ENCODE measurements around the gene AGBL4.

The AGBL4 gene

GRCh38 chr1:49190138-49190537, 833.6 kb downstream of the AGBL4 start:
- Histone ChIP-seq H2AK5ac (ENCODE audit: low read length, severe bottlenecking) (no peak overlapping the region), H3K4me2 (ENCODE audit: low read length, poor library complexity, severe bottlenecking) (no peak overlapping the region), H3K79me1 (replicated peaks; ENCODE audit: low read length, poor library complexity, severe bottlenecking) (no peaks in the 10 kb centered on the region), H2BK120ac (ENCODE audit: low read depth, low read length) (no peak overlapping the region), H2BK12ac (ENCODE audit: low read length in 2 of 2) (no peak overlapping the region), H3K14ac (ENCODE audit: low read length in 2 of 2) (no peak overlapping the region), H2BK15ac (ENCODE audit: low read depth, poor library complexity, severe bottlenecking) (no peak overlapping the region), H4K91ac (ENCODE audit: low read length) (no peak overlapping the region), H3K4ac (ENCODE audit: low read depth in 1 of 2, low read length in 2 of 2) (no peak overlapping the region), H3K4me1 (ENCODE audit: control insufficient read depth, insufficient read depth, low read depth, low read length) (no peaks in the 10 kb centered on the region), H3K4me3 (ENCODE audit: insufficient read depth in 1 of 2, low read depth in 1 of 2, low read length in 2 of 2) (no peak overlapping the region), H4K8ac (ENCODE audit: low read length) (no peak overlapping the region), H2BK5ac (ENCODE audit: low read depth, low read length, poor library complexity, severe bottlenecking) (no peak overlapping the region), H3K36me3 (ENCODE audit: control insufficient read depth in 1 of 2, insufficient read depth in 2 of 2, low read depth in 1 of 2, low read length in 2 of 2) (no peaks in the 10 kb centered on the region), H3K27ac (ENCODE audit: low read length, poor library complexity, severe bottlenecking) (no peak overlapping the region), H3K9ac (ENCODE audit: low read length) (no peak overlapping the region), H3K27me3 (ENCODE audit: control insufficient read depth in 1 of 2, insufficient read depth in 1 of 2, low read length in 2 of 2) (no peaks in the 10 kb centered on the region), H3K23ac (ENCODE audit: low read length in 2 of 2) (no peak overlapping the region), H2AFZ (ENCODE audit: low read depth, low read length) (no peak overlapping the region), H3K18ac (ENCODE audit: low read depth in 1 of 2, low read length in 2 of 2) (no peak overlapping the region), H3K9me3 (ENCODE audit: control insufficient read depth, low read length) (peaks cover 23% of the 10 kb centered on the region)
- no peak for DNase-seq
- WGBS, result 39% methylated on average over 1 of the region's 1 CpG

- Histone ChIP-seq H2BK5ac (ENCODE audit: low read depth, low read length, poor library complexity, severe bottlenecking) (no peak overlapping the region), H4K91ac (ENCODE audit: low read length) (no peak overlapping the region), H2BK120ac (ENCODE audit: low read depth, low read length) (no peak overlapping the region), H2AFZ (ENCODE audit: low read depth, low read length) (no peak overlapping the region), H3K4me2 (ENCODE audit: low read length, poor library complexity, severe bottlenecking) (no peak overlapping the region), H3K14ac (ENCODE audit: low read length in 2 of 2) (no peak overlapping the region), H2BK12ac (ENCODE audit: low read length in 2 of 2) (no peak overlapping the region), H4K8ac (ENCODE audit: low read length) (no peak overlapping the region), H3K79me1 (replicated peaks; ENCODE audit: low read length, poor library complexity, severe bottlenecking) (no peaks in the 10 kb centered on the region), H3K23ac (ENCODE audit: low read length in 2 of 2) (no peak overlapping the region), H3K4me1 (ENCODE audit: control insufficient read depth, insufficient read depth, low read depth, low read length) (no peaks in the 10 kb centered on the region), H2BK15ac (ENCODE audit: low read depth, poor library complexity, severe bottlenecking) (no peak overlapping the region), H3K18ac (ENCODE audit: low read depth in 1 of 2, low read length in 2 of 2) (no peak overlapping the region), H3K27ac (ENCODE audit: low read length, poor library complexity, severe bottlenecking) (no peak overlapping the region), H3K27me3 (ENCODE audit: control insufficient read depth in 1 of 2, insufficient read depth in 1 of 2, low read length in 2 of 2) (no peaks in the 10 kb centered on the region), H3K4ac (ENCODE audit: low read depth in 1 of 2, low read length in 2 of 2) (no peak overlapping the region), H3K9ac (ENCODE audit: low read length) (no peak overlapping the region), H3K4me3 (ENCODE audit: insufficient read depth in 1 of 2, low read depth in 1 of 2, low read length in 2 of 2) (no peak overlapping the region), H3K36me3 (ENCODE audit: control insufficient read depth in 1 of 2, insufficient read depth in 2 of 2, low read depth in 1 of 2, low read length in 2 of 2) (no peaks in the 10 kb centered on the region), H3K9me3 (ENCODE audit: control insufficient read depth, low read length) (peaks cover 9% of the 10 kb centered on the region), H2AK5ac (ENCODE audit: low read length, severe bottlenecking) (no peak overlapping the region)
- DNase-seq, result no peak
- 90% methylated on average over 2 of the region's 3 CpGs for WGBS
These were observed 836.7 kb downstream of the AGBL4 start for GRCh38 chr1:49187056-49187455.

GRCh38 chr1:49185450-49185980, 838.2 kb downstream of the AGBL4 start:
- Histone ChIP-seq H4K91ac (ENCODE audit: low read length) (no peak overlapping the region), H3K4me3 (ENCODE audit: insufficient read depth in 1 of 2, low read depth in 1 of 2, low read length in 2 of 2) (no peak overlapping the region), H4K8ac (ENCODE audit: low read length) (no peak overlapping the region), H3K14ac (ENCODE audit: low read length in 2 of 2) (no peak overlapping the region), H3K9me3 (ENCODE audit: control insufficient read depth, low read length) (no peaks in the 10 kb centered on the region), H3K18ac (ENCODE audit: low read depth in 1 of 2, low read length in 2 of 2) (no peak overlapping the region), H3K36me3 (ENCODE audit: control insufficient read depth in 1 of 2, insufficient read depth in 2 of 2, low read depth in 1 of 2, low read length in 2 of 2) (no peaks in the 10 kb centered on the region), H3K4me1 (ENCODE audit: control insufficient read depth, insufficient read depth, low read depth, low read length) (no peaks in the 10 kb centered on the region), H2AK5ac (ENCODE audit: low read length, severe bottlenecking) (no peak overlapping the region), H2BK5ac (ENCODE audit: low read depth, low read length, poor library complexity, severe bottlenecking) (no peak overlapping the region), H2BK12ac (ENCODE audit: low read length in 2 of 2) (no peak overlapping the region), H3K23ac (ENCODE audit: low read length in 2 of 2) (no peak overlapping the region), H3K27ac (ENCODE audit: low read length, poor library complexity, severe bottlenecking) (no peak overlapping the region), H2BK15ac (ENCODE audit: low read depth, poor library complexity, severe bottlenecking) (no peak overlapping the region), H2AFZ (ENCODE audit: low read depth, low read length) (no peak overlapping the region), H3K27me3 (ENCODE audit: control insufficient read depth in 1 of 2, insufficient read depth in 1 of 2, low read length in 2 of 2) (no peaks in the 10 kb centered on the region), H2BK120ac (ENCODE audit: low read depth, low read length) (no peak overlapping the region), H3K79me1 (replicated peaks; ENCODE audit: low read length, poor library complexity, severe bottlenecking) (no peaks in the 10 kb centered on the region), H3K4ac (ENCODE audit: low read depth in 1 of 2, low read length in 2 of 2) (no peak overlapping the region), H3K9ac (ENCODE audit: low read length) (no peak overlapping the region), H3K4me2 (ENCODE audit: low read length, poor library complexity, severe bottlenecking) (no peak overlapping the region)
- no peak for DNase-seq
- 64% methylated on average over 4 of the region's 4 CpGs for WGBS

- no peak overlapping the region for H3K4ac ChIP-seq (ENCODE audit: low read depth in 1 of 2, low read length in 2 of 2)
- H2BK12ac ChIP-seq (ENCODE audit: low read length in 2 of 2), result no peak overlapping the region
- DNase-seq, result no peak
- H3K14ac ChIP-seq (ENCODE audit: low read length in 2 of 2), result no peak overlapping the region
- H3K4me2 ChIP-seq (ENCODE audit: low read length, poor library complexity, severe bottlenecking), result no peak overlapping the region
- H3K9me3 ChIP-seq (ENCODE audit: control insufficient read depth, low read length), result no peaks in the 10 kb centered on the region
- H3K4me3 ChIP-seq (ENCODE audit: insufficient read depth in 1 of 2, low read depth in 1 of 2, low read length in 2 of 2), result no peak overlapping the region
- H3K9ac ChIP-seq (ENCODE audit: low read length), result no peak overlapping the region
- H3K23ac ChIP-seq (ENCODE audit: low read length in 2 of 2), result no peak overlapping the region
- H3K27me3 ChIP-seq (ENCODE audit: control insufficient read depth in 1 of 2, insufficient read depth in 1 of 2, low read length in 2 of 2), result no peaks in the 10 kb centered on the region
- H4K8ac ChIP-seq (ENCODE audit: low read length), result no peak overlapping the region
- H3K18ac ChIP-seq (ENCODE audit: low read depth in 1 of 2, low read length in 2 of 2), result no peak overlapping the region
- no peak overlapping the region for H2BK120ac ChIP-seq (ENCODE audit: low read depth, low read length)
- H3K27ac ChIP-seq (ENCODE audit: low read length, poor library complexity, severe bottlenecking), result no peak overlapping the region
- H3K36me3 ChIP-seq (ENCODE audit: control insufficient read depth in 1 of 2, insufficient read depth in 2 of 2, low read depth in 1 of 2, low read length in 2 of 2), result no peaks in the 10 kb centered on the region
- no peak overlapping the region for H2BK15ac ChIP-seq (ENCODE audit: low read depth, poor library complexity, severe bottlenecking)
- no peak overlapping the region for H2AFZ ChIP-seq (ENCODE audit: low read depth, low read length)
- no peak overlapping the region for H4K91ac ChIP-seq (ENCODE audit: low read length)
- no peak overlapping the region for H2AK5ac ChIP-seq (ENCODE audit: low read length, severe bottlenecking)
- H2BK5ac ChIP-seq (ENCODE audit: low read depth, low read length, poor library complexity, severe bottlenecking), result no peak overlapping the region
- no peaks in the 10 kb centered on the region for H3K79me1 ChIP-seq (replicated peaks; ENCODE audit: low read length, poor library complexity, severe bottlenecking)
- H3K4me1 ChIP-seq (ENCODE audit: control insufficient read depth, insufficient read depth, low read depth, low read length), result no peaks in the 10 kb centered on the region
These were observed 840.3 kb downstream of the AGBL4 start for GRCh38 chr1:49183489-49183888.

All from mesenchymal stem cell (in vitro differentiated cells and primary cell).